ENCODE measurements around the gene GLIS1.

Gene GLIS1

DNA sequence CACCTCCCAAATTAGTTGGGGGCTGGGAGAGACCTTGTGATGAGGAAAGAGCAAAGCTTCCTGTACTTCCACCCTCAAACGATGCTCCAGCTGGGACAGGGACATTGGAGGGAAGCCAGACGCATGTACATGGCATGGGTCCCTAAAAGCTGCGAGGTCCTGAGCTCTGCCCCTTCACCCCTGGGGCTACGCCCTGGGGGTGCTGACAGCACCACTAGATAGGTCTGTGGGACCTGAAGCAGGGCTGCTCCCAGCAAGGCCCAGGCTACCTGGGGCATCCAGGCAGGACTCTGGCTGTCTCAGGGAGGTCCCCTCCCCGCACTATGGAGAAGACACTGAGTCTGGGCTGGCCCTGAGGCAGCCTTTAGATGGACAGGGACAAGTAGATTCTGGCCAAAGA, 196.4 kb downstream of the GLIS1 start:
- no peak for DNase-seq

DNA sequence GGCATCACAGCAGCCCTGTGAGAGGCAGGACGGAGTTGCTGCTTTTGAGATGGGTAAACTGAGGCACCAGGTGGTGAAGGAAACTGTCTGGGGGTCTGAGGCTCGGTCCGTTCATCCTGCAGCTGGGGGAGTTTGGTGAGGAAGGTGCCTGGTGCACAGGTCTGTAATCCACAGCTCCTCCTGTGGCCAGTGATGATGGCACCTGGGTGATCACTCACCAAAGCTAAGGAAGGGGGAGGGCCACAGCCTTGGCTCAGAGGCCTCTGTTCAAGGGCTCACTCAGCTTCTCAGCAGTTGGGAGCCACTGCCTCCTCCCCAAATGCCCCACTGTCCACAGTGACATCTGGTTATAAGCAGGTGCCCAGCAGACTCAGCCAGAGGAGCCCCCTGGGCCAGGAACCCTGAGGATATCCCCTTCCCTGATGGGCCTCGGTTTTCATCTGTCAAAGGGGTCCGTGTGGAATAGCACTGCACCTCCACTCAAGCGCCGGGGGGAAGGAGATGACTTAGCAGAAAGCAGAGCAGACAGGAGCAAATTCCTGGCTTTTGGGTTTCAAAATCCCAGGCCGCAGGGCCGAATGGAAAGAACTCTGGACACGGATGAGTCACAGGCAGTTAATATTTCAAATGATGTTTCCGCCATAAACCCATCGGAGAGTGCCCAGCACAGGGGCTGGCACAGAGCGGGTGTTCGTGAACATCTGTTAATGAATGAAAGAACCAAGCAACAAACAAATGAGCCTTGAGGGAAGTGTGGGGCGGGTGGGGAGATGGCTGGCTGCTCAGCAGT, 197.0 kb downstream of the GLIS1 start:
- DNase-seq = no peak

DNA sequence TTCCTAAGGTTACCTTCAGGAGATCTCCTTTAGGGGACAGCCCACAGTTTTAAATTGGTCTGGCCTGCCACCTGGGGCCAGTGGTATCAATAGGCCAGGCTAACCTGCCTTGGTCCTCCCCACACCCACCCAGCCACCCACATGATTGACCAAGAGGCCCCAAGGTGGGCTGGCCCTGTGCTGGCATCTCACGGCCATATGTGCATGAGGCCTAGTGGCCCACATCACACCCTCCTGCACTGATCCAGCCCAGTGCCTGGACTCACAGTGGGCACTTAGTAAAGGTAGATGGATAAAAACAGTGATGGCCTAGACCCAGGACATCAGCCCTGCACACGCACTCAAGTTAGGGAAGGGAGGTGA, 197.7 kb downstream of the GLIS1 start:
- DNase-seq = no peak

DNA sequence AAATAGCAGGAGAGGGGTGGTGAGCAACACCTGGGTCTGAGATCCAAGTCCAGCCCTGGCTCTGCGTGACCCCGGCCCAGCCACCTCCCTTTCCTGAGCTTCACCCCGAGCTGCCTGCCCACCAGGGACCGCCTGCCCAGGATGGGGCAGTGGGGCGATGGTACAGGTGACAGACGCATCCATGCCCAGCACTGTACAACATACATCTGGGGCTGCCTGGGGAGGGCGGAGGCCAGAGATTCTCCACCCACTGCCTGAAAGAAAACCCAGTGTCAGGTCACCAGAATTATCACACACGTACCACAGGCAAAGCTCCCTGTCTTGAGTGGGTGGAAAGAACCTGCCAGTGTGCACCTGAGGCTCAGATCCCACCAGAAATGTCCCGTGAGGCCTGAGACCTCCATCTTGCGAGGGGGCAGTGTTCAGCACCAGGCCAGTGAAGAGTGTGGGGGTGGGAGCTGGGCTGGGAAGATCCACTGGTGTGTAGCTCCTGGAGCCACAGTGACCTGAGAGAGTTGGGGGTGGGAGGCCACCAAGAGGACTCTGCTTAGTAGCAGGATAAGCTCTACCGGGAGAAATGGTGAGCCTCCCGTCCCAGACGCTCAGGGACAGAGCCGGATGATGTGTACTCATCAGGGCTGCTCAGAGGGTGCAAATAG, 198.2 kb downstream of the GLIS1 start:
- no peak for DNase-seq

DNA sequence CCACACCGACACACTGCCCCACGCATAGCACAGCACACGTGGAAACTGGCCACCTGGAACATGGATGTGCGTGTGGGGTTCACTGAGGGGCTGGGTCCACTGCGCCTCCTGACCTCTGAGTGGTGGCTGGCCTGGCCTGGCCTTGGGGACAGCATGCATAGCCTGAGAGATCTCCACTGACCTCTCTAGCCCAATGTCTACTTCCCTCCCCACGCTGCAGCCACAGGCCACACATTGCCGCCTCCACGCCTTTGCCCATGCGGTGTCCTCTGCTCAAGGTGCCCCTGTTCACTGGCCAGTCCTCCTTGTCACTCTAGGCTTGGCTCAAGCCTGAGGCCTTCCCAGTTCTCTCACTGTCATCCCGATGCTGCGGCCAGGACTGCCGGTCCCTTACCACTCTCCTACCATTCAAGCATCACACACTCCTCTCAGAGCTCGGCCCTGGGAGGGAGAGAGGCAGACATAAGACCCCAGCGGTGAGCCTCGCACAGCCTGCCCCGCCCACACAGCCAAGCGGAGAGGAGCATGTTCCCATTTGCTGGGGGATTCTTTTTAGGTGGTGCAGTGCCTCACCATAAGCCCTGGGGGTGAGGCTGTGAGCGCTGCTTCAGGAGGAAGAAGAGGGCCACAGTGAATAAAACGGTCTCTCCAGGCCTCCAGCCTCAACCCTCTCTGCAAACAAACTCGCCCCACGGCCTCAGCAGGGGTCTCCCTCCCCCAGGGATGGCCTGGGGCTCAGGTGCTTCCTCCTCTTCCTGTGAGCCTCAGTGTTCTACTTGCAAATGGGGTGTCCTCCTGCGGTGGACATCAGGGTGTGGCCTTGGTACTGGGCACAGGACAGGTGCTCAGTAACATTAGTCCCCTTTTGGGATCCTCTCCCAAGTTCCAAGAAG, 199.0 kb downstream of the GLIS1 start:
- DNase-seq = no peak

DNA sequence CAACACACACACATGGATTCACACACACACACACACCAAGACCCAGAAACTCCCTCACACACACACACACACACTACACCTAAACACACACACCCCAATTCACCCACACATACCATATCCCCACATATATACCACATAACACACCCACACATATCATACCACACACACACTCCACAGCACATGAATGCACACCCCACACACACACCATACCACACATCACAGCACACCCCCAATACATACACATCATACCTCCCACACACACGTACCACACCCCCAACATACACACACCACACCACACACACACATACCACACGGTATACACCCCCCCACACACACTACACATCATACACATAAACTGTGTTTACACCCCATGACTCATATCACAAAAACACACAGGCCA, 199.7 kb downstream of the GLIS1 start:
- no peak for DNase-seq

DNA sequence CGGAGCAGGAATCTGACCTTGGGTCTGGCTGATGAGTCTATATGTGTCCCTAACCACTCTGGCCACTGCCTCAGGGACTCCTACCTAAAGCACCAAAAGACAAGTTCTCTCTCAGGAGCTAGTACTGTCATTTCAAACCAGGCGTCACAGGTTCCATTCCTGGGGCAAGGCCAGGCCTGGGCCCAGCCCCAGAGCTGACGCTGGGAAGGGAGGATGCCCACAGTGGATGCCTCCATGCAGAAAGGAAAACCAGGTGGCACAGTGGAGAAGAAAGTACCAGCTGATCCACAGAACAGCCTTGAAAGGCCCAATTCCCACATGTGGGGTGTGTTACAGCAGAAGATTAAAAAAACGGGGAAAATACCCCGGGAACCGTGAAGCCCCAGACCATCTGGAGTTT, 202.4 kb downstream of the GLIS1 start:
- DNase-seq = no peak

DNA sequence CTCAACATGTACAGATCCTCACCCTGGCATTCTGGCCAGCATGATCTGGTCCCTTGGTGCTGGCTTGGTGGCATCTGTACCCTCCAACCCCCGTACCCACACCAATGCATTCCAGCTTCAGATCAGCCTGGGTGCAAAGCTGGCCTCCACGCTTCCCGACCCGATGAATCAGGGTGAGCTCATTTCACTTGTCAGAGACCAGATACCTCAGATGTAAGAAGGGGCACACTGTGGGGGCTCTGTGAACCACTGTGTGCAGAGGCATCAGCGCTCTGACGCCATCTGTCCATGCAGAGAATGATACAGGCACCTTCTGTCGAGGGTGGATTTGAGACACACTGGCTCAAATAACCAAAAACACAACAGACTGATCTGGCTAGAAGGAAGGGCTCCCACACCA, 203.1 kb downstream of the GLIS1 start:
- DNase-seq = no peak

DNA sequence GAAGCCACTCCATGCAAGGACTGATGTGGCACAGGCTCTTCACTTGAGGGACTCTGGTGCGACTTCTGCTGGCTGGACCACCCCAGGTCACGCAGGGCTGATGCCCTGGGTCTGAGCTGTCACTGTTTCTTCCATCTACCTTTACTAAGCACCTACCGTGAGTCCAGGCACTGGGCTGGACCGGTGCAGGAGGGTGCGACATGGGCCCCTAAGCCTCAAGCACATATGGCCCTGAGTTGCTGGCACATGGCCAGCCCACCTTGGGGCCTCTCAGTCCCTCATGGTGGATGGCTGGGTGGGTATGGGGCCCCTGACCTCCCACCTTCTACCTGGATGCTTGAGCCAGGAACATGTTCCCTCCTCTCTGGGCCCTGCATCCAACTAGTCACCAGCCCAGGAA, 203.7 kb downstream of the GLIS1 start:
- no peak for DNase-seq

DNA sequence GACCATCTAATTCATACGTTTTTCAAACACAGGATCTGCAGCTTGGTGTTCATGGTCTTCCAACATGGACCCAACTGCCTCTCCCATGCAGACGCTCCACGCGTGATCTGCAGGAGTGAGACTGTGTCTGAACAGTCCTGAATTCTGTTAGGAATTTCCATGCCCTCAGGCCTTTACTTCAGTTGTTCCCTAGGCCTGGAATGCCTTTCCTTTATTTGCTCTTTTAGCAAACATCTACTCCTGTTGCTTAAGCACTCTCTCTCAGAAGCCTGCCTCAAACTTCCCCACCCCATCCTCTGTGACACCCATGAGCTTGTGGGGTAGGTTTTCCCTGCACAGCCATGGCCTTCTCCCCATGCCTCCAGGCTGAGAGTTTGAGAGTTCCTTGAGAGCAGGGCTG, 206.1 kb downstream of the GLIS1 start:
- DNase-seq = no peak

DNA sequence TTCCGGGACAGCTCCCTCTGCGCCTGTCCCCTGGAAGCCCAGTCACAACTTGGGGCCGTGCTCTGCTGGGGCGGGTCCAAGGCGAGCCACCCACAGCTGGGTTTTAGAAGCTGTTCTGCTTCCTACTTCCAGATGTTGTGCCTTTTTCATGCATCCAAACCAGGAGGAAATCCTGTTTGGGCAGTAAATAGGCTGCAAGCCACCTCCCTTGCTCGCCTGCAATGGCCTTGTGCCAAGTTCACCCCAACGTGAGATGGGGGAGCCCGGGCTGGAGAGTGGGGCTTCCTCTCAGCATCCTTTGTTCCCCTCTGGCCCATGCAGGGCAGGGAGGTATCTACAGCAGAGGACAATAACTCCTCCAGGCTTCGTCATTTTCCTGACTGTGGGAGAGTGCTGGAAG, 206.6 kb downstream of the GLIS1 start:
- no peak for DNase-seq

DNA sequence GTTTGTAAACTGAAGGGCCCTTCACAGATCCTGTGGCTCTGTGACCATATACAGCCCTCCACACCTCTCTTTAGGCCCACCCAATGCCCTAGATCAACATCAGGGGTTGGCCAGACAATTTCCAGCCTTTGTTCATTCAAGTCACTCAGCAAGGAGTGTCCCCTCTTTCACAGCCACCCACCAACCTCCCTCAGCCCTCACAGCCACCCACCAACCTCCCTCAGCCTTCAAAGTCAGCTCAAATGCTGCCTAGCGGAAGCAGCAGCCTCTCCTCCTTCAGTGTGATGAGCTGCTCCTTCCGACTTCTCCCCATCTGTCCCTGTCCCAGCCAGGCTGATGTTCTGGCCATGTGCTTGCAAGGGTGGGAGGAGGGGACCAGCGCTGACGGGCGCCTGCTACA, 208.4 kb downstream of the GLIS1 start:
- no peak for DNase-seq

DNA sequence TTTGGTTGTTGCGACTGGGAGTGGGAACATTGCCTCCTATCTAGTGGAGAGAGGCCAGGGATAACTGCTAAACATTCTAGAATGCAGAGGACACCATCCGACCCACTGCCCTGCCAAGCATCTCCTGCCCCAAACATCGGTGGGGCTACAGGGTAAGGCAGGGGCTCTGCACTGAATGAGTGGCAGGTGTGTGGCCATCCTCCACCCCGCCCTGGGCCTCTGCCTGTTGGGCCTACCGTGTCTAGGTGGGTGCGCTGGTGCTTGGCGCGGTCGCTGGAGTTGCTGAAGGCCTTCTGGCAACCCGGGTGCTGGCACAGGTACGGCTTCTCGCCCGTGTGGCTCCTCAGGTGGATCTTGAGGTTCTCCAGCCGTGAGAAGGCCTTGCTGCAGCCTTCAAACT, 209.4 kb downstream of the GLIS1 start:
- no peak for DNase-seq

DNA sequence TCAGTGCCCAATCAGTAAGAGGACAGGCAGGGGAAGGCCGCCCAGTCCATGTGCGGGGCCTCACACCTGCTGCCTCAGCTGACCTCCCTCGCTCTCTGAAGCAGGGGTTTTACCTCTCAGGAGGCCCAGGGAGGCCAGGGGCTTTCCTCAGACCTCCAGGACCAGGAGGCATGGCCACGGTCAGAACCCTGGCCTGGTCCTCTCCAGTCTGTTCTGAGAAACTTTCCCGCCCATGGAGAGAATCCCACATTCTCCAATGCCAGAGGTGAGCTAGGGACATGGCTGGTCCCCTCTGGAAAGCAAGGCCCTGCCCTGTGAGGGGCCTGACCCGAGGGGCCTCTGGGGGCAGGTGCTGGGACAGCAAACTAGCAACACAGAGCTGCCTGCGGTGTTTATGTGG, 211.6 kb downstream of the GLIS1 start:
- no peak for DNase-seq

DNA sequence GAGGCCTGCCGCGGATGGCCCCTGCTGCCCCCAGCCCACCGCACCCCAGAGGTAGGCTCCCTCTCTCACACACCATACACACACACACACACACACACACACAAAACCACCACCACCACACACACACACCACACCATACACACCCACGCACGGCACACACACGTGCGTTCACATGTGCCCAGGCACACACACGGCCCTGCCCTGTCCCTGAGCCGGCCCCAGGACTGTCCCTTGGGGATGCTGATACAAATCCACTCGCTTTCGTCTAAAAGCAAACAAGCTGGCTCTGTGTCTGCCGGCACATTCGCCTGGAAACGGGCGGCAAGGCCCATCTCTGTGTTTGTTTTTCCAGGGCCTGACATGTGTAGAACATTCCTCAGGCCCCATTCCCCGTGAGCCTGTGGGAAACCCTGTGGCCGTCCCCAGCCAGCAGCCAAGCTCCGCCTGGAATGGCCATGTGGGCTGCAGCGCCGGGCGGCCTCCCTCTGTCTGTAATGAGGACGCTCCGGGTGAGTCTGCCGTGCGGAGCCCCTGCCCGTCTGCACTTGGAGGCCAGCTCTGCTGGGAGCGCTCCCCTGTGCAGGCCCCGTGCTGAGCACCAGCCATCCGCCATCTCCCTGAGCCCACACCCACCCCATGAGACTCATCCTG, 212.4 kb downstream of the GLIS1 start:
- no peak for DNase-seq

DNA sequence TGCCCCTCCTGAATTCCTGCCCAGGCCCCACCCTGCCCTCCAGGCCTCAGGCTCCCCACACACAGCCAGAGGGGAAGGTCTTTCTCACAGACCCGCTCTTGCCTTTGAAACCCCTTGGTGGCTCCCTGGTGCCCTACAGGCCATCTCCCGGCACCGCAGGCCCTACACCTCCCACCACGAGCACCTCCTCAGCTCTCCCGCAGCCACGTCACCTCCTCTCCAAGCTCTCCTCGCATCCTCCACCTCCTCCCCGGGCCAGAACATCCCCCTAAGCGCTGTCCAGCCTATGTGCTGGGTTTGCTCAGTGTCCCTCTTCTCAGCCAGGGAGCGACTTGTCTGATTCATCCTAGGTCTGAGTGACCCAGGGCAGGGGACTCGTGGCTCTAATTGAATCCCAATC, 213.4 kb downstream of the GLIS1 start:
- DNase-seq = no peak

DNA sequence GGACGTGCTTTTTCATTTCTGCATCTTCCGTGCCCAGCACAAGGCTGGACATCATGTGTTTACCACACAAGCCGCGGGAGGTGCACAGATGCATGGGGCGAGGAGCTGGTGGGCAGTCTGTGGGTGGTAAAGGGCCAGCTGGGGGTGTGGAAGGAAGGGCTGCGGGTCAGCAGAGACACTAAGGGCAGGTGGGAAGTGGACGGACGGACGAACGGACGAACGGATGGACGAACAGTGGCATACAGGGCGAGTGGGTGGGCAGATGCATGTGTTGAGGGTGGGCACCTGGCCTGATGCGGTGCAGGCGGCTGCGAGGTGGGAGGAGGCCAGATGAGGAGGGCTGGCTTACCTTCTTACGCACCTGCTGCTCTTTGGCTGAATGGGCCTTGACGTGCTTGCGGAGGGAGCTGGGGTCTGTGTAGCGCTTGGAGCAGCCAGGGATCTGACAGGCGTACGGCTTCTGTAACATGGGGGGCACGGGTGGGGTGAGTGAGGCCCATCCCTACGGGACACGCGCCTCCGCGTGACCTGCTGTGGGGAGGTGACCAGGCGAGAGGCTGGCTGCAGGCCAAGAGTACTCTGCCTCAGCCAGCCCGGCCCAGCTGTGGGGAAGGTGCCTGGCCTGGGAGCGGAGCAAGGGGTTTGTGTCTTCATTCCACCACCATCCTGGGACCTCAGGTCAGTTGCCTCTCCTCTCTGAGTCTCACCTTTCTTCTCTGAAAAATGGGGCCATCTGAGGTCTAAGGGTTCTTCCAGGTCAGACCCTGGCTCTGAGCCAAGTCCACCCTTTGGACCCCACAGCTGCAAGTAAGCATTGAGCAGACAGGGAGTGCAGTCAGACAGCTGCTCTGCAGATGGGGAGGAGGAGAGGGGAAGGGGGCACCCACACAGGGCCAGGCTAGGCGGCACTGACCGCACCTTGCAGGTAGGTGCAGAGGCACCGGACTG, 214.3 kb downstream of the GLIS1 start:
- DNase-seq = no peak

DNA sequence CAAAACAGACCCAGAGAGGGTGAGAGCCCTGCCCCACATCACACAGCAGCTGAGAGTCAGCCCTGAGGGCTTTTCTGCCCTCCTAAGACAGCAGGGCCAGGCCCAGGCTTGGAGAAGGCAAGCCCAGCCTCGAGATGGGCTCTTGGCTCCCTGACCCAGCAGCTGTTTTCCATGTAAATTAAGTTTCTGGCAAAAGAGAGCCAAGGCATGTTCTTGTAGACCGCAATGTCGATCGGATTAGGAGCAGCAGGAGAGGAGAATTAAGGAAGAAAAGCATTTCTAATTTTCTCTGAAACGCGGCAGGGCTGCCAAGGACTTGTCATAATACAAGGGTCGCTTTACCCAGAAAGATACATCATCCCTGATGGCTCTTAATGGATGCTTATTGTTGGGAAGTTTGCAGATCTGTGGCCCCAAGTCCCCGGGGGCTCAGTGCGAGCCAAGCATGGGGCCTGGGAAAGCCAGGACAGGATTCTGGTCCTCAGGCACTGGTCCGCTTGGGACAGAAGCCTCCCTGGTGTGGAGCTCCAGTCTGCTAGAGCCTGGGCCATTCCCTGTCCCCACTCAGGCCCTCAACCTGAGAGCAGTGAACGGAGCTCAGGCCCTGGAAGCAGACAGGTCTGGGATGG, 216.9 kb downstream of the GLIS1 start:
- no peak for DNase-seq

DNA sequence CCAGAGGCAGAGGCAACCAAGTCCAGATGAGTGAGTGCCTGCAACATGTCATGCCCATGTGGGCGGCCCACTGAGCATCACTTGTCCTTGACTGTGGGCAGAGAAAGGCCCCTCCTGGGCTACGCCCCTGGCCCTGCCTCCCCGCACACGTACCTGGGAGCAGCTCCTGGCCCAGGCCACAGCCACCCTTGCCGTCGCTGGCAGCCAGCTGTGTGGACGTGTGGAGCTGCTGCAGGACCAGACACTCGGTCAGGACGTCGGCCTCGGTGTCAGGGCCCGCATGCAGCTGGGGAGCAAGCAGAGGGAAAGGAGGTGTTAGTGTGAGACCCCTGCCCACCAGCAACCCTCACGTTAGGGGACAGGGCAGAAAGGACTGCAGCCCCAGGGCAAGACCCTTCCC, 218.5 kb downstream of the GLIS1 start:
- DNase-seq = no peak

DNA sequence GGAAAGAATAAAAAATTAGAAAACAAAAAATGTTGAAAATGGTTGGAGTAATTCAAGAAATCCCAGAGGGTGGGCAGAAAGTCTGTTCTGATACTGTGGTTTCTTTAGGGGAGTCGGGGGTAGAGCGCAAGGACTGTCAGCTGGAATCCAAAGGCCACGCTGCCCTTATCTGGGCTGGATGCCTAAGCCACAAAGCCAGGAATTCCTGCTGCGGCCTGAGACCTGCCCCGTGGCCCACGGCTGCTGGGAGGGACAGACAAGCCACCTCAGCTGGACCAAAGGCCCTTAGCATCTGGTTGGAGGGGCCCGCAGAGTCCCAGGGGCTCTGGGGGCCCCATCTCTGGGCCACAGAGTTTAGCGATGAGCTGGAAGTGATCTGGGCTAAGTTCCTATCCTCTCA, 219.5 kb downstream of the GLIS1 start:
- DNase-seq = no peak

DNA sequence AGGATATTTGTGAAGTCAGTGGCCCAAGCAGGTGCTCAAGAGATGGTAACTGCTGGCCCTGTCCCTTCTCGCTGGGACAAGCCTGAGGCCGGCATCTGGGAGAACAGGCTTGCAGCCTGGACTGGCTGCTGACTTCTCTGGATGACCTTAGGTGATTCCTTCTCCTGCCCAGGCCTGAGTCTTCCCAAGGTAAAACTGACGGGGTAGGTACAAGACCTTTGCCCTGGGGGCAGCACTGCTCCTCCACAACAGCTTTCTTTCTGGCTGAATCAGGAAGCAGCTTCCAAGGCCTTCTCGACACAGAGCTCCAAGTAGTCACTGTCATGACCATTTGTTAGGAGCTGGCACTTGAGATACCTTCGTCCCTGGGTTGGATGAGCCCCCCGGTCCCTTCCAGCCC, 220.2 kb downstream of the GLIS1 start:
- DNase-seq = no peak

Measured in NCI-H2029 (cell line).